Fibroblast of skin of right biceps (primary cell): ENCODE results near the gene COA1.
A peak's percentile ranks its signal among the peaks of the same experiment; 100 is the strongest.
"Not testable (repeated sequence)": the region's sequence is repeated elsewhere in the genome, so short reads cannot be mapped to it uniquely, and the experiment has no call there.

Experiments used
- DNase-seq: peaks from one replicate; pipeline ENCODE4 v3.0.0-alpha.2; 2013

COA1 gene

GRCh38 chr7:43758029-43758821 lies 28.9 kb upstream of the COA1 start, which contains the start of gene BLVRA:
TSS of gene BLVRA (plus strand) at chr7:43758680. CDS start at chr7:43771159, 12,479 bp downstream.
- peak; percentile 56 for DNase-seq

GRCh38 chr7:43757073-43757720 lies 27.9 kb upstream of the COA1 start:
- no peak for DNase-seq

- peak; percentile 87 for DNase-seq
Measured at GRCh38 chr7:43756368-43757072, 27.2 kb upstream of the COA1 start.

GRCh38 chr7:43754596-43754995 lies 25.3 kb upstream of the COA1 start:
- DNase-seq: no peak

- no peak for DNase-seq
Measured at GRCh38 chr7:43753843-43754242, 24.5 kb upstream of the COA1 start.

- DNase-seq: no peak
Measured at GRCh38 chr7:43753271-43753810, 24.0 kb upstream of the COA1 start.

- DNase-seq: no peak
Measured at GRCh38 chr7:43752411-43752810, 23.1 kb upstream of the COA1 start.

GRCh38 chr7:43750016-43750887 lies 20.9 kb upstream of the COA1 start:
- no peak for DNase-seq

- DNase-seq: no peak
Measured at GRCh38 chr7:43749383-43749940, 20.1 kb upstream of the COA1 start.

GRCh38 chr7:43747328-43748105 lies 18.2 kb upstream of the COA1 start:
- DNase-seq: no peak

- no peak for DNase-seq
Measured at GRCh38 chr7:43742692-43743091, 13.4 kb upstream of the COA1 start.

GRCh38 chr7:43737467-43738127 lies 8.3 kb upstream of the COA1 start:
- DNase-seq: no peak

GRCh38 chr7:43735802-43736603 lies 6.7 kb upstream of the COA1 start:
- DNase-seq: peak; percentile 21

GRCh38 chr7:43735403-43735801 lies 6.1 kb upstream of the COA1 start:
- no peak for DNase-seq

- DNase-seq: not testable (repeated sequence)
Measured at GRCh38 chr7:43734575-43735332, 5.4 kb upstream of the COA1 start.

- not testable (repeated sequence) for DNase-seq
Measured at GRCh38 chr7:43731494-43731893, 2.2 kb upstream of the COA1 start.

GRCh38 chr7:43729924-43730248 lies 563 bp upstream of the COA1 start:
- DNase-seq: no peak

GRCh38 chr7:43727494-43727893 lies 1.8 kb downstream of the COA1 start:
- DNase-seq: no peak

- DNase-seq: no peak
Measured at GRCh38 chr7:43727003-43727402, 2.3 kb downstream of the COA1 start.
